Muscle of leg (tissue), 11 donors: ENCODE measurements around the gene NUP133. TPM values are rescaled to one million over a fixed set of nuclear protein-coding genes. Genes with fewer than 3 reads are reported as not detected.
"Not testable (repeated sequence)": the region's sequence is repeated elsewhere in the genome, so short reads cannot be mapped to it uniquely, and the experiment has no call there.

ENCODE experiments used
- DNase-seq: peaks from one replicate; pipeline ENCODE4 v3.0.0; 2013
- H3K27ac ChIP-seq: one replicate; pipeline ENCODE4 v1.5.1; 2013; ENCODE audit warnings: mild to moderate bottlenecking, low read length, control low read depth
- H3K27me3 ChIP-seq: one replicate; pipeline ENCODE4 v1.6.1; 2013; ENCODE audit warnings: low read length; ENCODE audit not compliant: control insufficient read depth, insufficient read depth
- H3K36me3 ChIP-seq: one replicate; pipeline ENCODE4 v1.6.1; 2013; ENCODE audit warnings: low read length; ENCODE audit not compliant: control insufficient read depth, insufficient read depth
- H3K4me1 ChIP-seq: one replicate; pipeline ENCODE4 v1.6.1; 2013; ENCODE audit warnings: low read length; ENCODE audit not compliant: control insufficient read depth, insufficient read depth
- H3K4me3 ChIP-seq: one replicate; pipeline ENCODE4 v1.5.1; 2013; ENCODE audit warnings: low read length, control low read depth
- H3K9me3 ChIP-seq: replicated peaks from 2 replicates; pipeline ENCODE4 v1.6.1; 2013; ENCODE audit warnings: low read depth, low read length; ENCODE audit not compliant: control insufficient read depth
- WGBS: methylation state at CpG from one replicate; pipeline ENCODE4 v1.1.5; 2013; ENCODE audit warnings: missing lambda C conversion rate; ENCODE audit not compliant: insufficient coverage; 5-methylcytosine and 5-hydroxymethylcytosine counted together
- polyA plus RNA-seq, 8 donors: library from polyadenylated mRNA; unstranded; fragments of 120-200 nt; gene quantifications; one replicate each; pipeline versions ENCODE4 v1.2.1 to v1.2.3, GENCODE V29; 2013; ENCODE audit warnings: inconsistent platforms in 1 of 8, low replicate concordance in 1 of 8; ENCODE audit not compliant: insufficient read length in 8 of 8, insufficient read depth in 1 of 8
- total RNA-seq: library from RNA; stranded (reverse); fragments of 120-200 nt; gene quantifications from one replicate; pipeline ENCODE4 v1.2.4, GENCODE V29; 2013

NUP133 gene
- total and polyA plus RNA-seq, 9 donors: 22.9 to 33.3 (median 28.2) TPM

GRCh38 chr1:229511201-229511600, 3.1 kb upstream of the NUP133 start:
- H3K4me3 ChIP-seq, H3K27ac ChIP-seq, DNase-seq, H3K9me3 ChIP-seq, H3K36me3 ChIP-seq, H3K27me3 ChIP-seq: not testable (repeated sequence)
- peaks cover 11% of the 10 kb centered on the region for H3K4me1 ChIP-seq
- WGBS: no CpG with 5 or more reads among the region's 2 CpGs

GRCh38 chr1:229509576-229509975, 1.4 kb upstream of the NUP133 start:
- no peak for DNase-seq
- no peak overlapping the region for H3K4me3 ChIP-seq
- H3K4me1 ChIP-seq: peaks cover 11% of the 10 kb centered on the region
- no peaks in the 10 kb centered on the region for H3K27me3 ChIP-seq
- no peaks in the 10 kb centered on the region for H3K36me3 ChIP-seq
- H3K9me3 ChIP-seq: no peaks in the 10 kb centered on the region
- H3K27ac ChIP-seq: no peak overlapping the region
- WGBS: 80% methylated on average over 1 of the region's 2 CpGs

DNA sequence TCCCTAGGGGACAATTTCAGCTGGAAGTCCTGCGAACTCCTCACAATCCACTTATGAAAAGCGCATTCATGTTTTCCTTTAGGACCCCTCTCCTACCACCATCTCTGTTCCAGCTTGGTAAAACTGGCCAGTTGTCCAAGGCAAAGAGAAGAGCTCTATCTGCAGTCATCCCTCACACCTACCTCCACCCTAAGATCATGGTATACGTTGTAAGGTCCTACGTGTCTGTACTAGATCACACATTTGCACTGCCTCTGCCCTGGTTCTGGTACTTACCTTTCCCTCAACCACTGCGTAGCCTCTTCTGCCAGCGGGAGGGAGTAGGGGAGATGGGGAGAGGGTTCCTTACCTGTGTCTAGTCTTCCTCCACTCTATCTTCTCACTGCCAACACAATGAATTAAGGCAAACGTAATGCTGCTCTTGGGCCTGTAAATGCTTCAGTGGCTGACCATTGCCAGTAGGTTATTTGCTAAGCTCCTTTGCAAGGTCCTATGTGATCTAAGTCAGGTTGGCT, 739 bp upstream of the NUP133 start:
- no peaks in the 10 kb centered on the region for H3K9me3 ChIP-seq
- WGBS: 52% methylated on average over 2 of the region's 7 CpGs
- H3K27me3 ChIP-seq: no peaks in the 10 kb centered on the region
- no peak for DNase-seq
- no peaks in the 10 kb centered on the region for H3K36me3 ChIP-seq
- H3K4me3 ChIP-seq: peak overlapping the region; percentile 90
- H3K27ac ChIP-seq: peak overlapping the region; percentile 99
- H3K4me1 ChIP-seq: peaks cover 9% of the 10 kb centered on the region

GRCh38 chr1:229507502-229507901, 639 bp downstream of the NUP133 start:
- peak overlapping the region; percentile 90 for H3K4me3 ChIP-seq
- no CpG with 5 or more reads among the region's 5 CpGs for WGBS

DNA sequence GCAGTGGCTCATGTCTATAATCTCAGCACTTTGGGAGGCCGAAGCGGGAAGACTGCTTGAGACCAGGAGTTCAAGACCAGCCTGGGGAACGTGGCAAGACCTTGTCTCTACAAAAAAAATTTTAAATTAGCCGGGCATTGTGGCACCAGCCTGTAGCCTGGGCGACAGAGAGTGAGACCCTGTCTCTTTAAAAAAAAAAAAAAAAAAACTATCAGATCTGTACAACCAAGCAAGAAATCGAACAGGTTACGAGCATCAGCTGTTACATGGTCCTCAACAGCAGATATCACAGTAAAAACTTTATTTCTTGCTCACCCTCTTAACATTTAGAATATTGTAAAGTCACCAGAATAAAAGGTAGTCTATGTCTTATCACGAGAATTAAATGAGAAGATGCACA, 1.5 kb downstream of the NUP133 start:
- DNase-seq: no peak
- WGBS: 93% methylated on average over 5 of the region's 8 CpGs
- Histone ChIP-seq H3K4me3 (no peak overlapping the region), H3K36me3 (peaks cover 6% of the 10 kb centered on the region), H3K9me3 (no peaks in the 10 kb centered on the region), H3K27ac (no peak overlapping the region), H3K27me3 (no peaks in the 10 kb centered on the region), H3K4me1 (peaks cover 9% of the 10 kb centered on the region)

More at GRCh38 chr1:229507502-229507901, 639 bp downstream of the NUP133 start:
- DNase-seq: no peak
- Histone ChIP-seq H3K27ac (peak overlapping the region; percentile 99), H3K4me1 (peaks cover 9% of the 10 kb centered on the region), H3K27me3 (no peaks in the 10 kb centered on the region), H3K36me3 (peaks cover 6% of the 10 kb centered on the region), H3K9me3 (no peaks in the 10 kb centered on the region)

DNA sequence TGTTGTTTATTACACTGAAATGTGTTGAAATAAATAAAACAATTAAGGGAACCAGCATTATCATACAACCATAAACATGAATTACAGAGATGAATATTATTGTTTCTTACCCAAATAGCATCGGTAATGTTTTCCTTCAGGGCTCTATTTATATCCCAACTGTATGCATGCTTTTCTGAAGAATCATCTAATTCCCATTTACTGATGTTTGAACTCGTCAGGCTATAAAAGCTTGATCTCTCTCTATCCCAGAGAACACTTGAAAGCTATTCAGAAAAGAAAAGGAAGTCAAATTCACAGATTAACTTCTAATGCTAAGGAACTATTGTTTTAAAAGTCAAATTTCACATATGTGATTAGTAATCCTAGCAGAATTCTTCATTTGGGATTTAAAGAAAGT, 12.4 kb downstream of the NUP133 start:
- peaks cover 52% of the 10 kb centered on the region for H3K36me3 ChIP-seq
- no peaks in the 10 kb centered on the region for H3K9me3 ChIP-seq
- no peak for DNase-seq
- H3K27me3 ChIP-seq: no peaks in the 10 kb centered on the region
- no peak overlapping the region for H3K27ac ChIP-seq
- H3K4me1 ChIP-seq: no peaks in the 10 kb centered on the region
- no peak overlapping the region for H3K4me3 ChIP-seq
- no CpG with 5 or more reads among the region's 2 CpGs for WGBS

DNA sequence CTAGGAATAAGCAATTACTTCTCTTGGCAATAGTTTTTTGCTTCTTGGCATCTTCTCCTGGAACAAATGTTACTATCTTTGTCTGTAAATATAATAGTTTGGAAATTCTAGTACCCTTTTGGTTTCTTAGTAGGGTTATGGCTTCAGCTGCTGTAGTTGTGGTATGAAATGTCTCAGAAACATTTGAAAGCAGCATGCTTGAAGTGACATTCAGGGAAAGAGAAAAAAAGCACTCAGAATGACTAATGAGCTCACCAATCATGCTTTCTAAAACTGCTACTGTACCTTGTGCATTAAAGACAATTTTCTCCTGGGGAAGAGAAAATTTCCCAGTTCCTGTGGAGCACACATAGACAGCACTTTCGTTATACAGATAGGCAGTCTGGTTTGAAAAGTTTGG, 21.0 kb downstream of the NUP133 start:
- peaks cover 61% of the 10 kb centered on the region for H3K36me3 ChIP-seq
- WGBS: no CpG with 5 or more reads among the region's 1 CpG
- H3K4me3 ChIP-seq: no peak overlapping the region
- no peaks in the 10 kb centered on the region for H3K4me1 ChIP-seq
- DNase-seq: no peak
- no peaks in the 10 kb centered on the region for H3K9me3 ChIP-seq
- H3K27me3 ChIP-seq: no peaks in the 10 kb centered on the region
- H3K27ac ChIP-seq: no peak overlapping the region

GRCh38 chr1:229485318-229485717, 22.8 kb downstream of the NUP133 start:
- H3K27ac ChIP-seq: no peak overlapping the region
- no peaks in the 10 kb centered on the region for H3K4me1 ChIP-seq
- DNase-seq: no peak
- WGBS: no CpG with 5 or more reads among the region's 1 CpG
- no peaks in the 10 kb centered on the region for H3K9me3 ChIP-seq
- peaks cover 64% of the 10 kb centered on the region for H3K36me3 ChIP-seq
- no peak overlapping the region for H3K4me3 ChIP-seq
- H3K27me3 ChIP-seq: no peaks in the 10 kb centered on the region

- DNase-seq: no peak
- H3K36me3 ChIP-seq: peaks cover 68% of the 10 kb centered on the region
- H3K9me3 ChIP-seq: no peaks in the 10 kb centered on the region
- no peaks in the 10 kb centered on the region for H3K27me3 ChIP-seq
- no peaks in the 10 kb centered on the region for H3K4me1 ChIP-seq
- 96% methylated on average over 4 of the region's 5 CpGs for WGBS
- no peak overlapping the region for H3K27ac ChIP-seq
- H3K4me3 ChIP-seq: no peak overlapping the region
Observed at GRCh38 chr1:229482511-229482910, 25.6 kb downstream of the NUP133 start.

- H3K4me3 ChIP-seq: no peak overlapping the region
- WGBS: 95% methylated on average over 6 of the region's 7 CpGs
- H3K27ac ChIP-seq: no peak overlapping the region
- no peak for DNase-seq
- H3K9me3 ChIP-seq: no peaks in the 10 kb centered on the region
- H3K36me3 ChIP-seq: peaks cover 60% of the 10 kb centered on the region
- no peaks in the 10 kb centered on the region for H3K4me1 ChIP-seq
- no peaks in the 10 kb centered on the region for H3K27me3 ChIP-seq
Observed at GRCh38 chr1:229480495-229480894, 27.6 kb downstream of the NUP133 start.
